Esophagus squamous epithelium (tissue), 4 donors: ENCODE data around the gene CYP26A1.

ENCODE experiments used
- CTCF ChIP-seq, 6 experiments: fragments of 450-650 bp in 4 of 6; fragments of 200-600 bp in 2 of 6; sonication (generic) in 2 of 6; IDR thresholded peaks; one replicate each; pipeline ENCODE4 v1.5.1; 2016 to 2019; ENCODE audit warnings: antibody characterized with exemption in 6 of 6, mild to moderate bottlenecking in 4 of 6, moderate library complexity in 4 of 6
- POLR2A ChIP-seq, 4 donors: fragments of 450-650 bp; IDR thresholded peaks; one replicate each; pipeline ENCODE4 v1.6.1; 2017; ENCODE audit warnings: antibody characterized with exemption in 4 of 4, mild to moderate bottlenecking in 4 of 4, moderate library complexity in 3 of 4

GRCh38 chr10:93096901-93097300, 23.2 kb downstream of the CYP26A1 start:
- TF ChIP-seq CTCF (IDR thresholded peaks at IDR 0.05) (no peak), POLR2A (IDR thresholded peaks at IDR 0.05) (no peak)
